NCI-H446 (cell line): ENCODE results near the gene IFT27.

Experiments
- DNase-seq, 2 experiments: peaks; one replicate each; lab custom pipeline; 2025; lab: John Stamatoyannopoulos, UW

IFT27 gene

DNA sequence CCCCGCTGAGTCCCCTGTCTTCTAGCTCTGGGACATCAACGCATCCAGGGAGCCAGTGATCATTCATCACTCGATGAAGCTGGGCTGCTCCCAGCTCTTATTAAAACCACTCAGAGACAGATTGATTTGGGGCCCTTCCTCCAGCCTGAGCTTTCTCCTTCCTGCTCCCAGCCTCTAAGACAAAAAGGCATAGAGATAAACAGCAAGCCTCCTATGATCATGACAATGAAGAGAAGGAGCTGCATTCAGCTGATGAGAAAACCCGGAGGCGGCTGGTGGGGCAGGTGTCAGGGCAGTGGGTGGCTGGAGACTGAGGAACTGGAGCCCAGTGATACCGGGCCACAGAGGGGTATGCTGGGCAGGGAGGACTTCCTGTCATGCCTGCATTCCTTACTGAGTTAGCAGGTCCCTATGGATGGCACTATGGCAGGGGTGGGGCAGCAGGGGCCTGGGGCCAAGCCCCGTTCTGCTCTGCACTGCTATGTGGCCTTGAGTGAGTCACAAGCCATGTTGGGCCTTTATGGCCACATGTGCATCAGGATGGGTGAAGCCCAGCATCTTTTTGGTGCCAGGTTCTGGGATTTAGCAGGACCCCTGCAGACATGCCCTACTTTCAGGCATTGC, 20.7 kb upstream of the IFT27 start:
- DNase-seq: no peak

DNA sequence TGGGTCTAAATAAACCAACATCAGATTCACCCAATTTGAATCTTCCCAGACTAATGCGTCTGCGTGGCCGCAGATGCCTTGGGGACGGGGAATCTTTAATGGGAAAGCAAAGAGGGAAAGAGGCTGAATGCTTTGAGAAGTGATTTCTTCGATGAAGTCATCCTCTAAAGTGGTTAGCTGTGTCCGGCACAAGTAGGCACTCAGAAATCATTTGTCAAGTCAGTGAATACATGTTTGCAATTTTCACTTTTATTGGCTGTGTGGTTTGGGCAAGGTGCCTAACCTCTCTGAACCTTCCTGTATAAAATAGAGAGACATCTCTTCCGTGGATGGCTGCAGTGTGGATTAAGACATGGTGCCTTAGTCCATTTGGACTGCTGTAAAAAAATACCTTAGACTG, 19.7 kb upstream of the IFT27 start:
- DNase-seq: no peak

DNA sequence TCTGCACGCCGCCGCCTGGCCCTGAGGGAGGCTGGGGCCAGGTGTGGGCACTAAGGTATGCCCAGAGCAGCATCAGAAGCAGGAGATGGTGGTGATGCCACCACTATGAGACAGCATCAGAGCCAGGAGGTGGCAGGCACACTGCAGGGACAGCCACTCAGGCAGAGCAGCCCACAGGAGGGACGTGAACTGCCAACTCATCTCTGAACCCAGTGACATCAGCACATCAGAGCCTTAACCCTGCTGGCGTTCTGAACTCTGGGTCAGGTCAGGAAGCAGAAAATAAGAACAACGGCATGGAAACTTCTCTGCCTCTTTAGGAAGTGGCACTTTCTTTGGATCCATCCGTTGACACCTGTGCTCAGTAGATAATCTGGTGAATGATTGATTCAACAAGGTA, 14.7 kb upstream of the IFT27 start:
- DNase-seq: no peak

DNA sequence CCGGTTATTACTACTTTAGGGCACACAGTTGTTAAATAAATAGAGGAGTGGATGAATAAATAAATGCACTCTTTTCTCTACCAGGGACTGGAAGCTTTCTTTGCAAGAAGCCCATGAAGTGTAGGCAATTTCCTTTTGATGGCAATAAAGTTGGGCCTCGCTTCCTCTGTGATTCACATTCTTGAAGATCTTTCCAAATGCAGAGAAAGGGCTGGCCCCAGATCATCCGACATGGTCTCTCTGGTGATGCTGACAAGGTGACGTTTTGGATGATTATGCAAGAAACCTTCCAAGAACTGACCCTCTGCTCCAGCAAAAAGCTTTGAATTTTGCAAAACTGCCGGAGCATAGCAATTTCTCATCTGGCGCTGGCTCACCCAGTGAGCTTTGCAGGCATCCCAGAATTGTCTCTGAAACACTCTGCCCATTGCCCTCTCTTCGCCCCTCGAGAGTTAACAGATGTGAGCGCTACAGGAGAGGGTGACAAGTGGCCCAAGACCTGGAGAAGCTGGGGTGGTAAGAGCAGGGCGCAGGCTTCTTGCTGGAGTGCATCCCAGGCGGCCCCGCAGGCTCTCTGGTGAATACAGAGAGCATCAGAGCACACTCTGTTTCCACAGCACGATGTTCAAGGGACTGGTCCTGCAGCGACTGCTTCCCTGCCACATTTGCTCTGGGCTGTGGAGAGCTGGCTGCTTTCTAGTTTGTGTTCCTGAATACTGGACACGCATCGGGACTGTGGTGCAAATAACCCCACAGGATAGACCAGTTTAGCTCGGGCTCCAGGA, 11.5 kb upstream of the IFT27 start:
- DNase-seq: no peak

DNA sequence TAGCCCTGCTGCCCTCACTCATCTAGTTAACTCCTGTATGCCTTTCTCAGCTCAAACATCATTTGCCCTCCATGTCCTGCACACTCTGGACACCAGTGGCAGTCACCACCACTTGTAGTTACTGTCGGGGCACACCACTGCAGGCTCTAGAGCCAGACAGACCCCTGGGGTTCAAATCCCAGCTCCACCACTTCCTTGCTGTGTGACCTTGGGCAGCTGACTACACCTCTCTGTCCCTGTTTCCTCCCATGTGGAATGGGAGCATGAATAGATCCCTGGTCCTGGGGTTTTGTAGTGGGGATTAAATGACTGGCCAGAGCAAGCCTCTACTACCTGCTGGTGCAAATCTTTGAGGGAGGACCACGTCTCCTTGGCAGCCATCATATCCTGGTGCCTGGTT, 7.8 kb upstream of the IFT27 start:
- no peak for DNase-seq

DNA sequence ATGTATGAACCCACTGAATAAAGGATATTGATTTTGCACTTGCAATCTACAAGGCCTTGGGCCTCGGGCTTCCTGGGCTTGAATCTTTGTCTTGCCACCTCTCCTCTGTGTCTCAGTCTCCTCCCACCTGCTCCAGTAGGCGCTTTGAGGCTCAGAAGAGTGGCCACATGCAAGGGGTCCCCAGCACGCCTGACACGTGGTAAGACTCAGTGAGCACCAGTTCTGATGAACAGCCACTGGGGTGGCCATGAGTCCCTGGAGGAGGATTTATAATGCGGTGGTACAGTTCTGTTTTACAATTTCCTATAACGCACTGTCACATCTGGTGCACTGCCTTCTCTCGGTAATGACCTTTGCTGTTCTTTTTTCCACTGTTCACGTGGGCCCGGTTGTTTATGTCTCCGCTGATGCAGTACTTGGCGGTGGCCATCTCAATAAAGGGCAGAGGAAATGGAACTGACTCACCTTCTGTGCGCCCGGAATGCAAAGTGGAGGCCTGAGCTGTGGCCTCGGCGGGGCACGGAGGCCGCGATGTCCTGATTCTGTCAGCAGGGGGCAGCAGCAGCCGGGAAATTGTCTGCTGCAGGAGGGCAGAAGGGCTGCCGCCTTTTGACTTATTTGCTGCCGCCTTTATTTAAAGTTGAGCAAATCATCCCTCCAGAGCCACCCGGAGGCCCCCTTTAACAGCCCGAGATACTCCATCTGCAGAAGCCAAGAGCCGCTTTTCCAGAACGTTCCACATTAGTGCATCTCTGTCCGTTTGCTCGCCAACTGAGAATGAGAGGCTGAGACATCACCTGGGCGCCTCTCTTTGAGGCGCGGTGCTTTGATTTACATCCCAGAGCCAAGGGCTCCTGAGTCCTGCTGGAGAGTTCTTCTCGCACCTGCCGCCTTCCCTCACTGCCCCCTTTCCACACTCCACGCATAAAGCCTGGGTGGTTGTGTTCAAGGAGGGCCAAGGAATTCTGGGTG, 6.0 kb upstream of the IFT27 start:
- DNase-seq: peak; percentile 1 to 51

GRCh38 chr22:36778020-36778419, 2.1 kb upstream of the IFT27 start:
- DNase-seq: no peak

GRCh38 chr22:36776722-36777121, 803 bp upstream of the IFT27 start:
- DNase-seq: no peak

DNA sequence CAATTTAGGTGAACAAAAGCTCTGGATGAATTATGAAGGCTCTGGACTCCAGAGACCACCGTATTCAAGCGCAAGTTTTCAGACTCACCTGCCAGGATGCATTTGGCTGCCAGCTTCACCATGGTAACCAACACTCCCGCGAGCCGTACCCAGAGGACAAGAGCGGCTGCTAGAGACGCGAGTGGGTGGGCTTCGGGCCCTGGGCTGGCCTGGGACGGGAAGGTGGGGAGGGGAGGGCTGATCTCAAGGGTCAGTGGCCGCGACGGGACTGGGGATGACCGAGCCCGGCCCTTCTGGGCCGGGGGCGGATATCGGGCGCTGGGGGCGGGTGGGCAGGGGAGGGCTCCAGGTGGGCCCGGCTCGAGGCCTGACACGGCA, 344 bp downstream of the IFT27 start:
- DNase-seq: no peak

DNA sequence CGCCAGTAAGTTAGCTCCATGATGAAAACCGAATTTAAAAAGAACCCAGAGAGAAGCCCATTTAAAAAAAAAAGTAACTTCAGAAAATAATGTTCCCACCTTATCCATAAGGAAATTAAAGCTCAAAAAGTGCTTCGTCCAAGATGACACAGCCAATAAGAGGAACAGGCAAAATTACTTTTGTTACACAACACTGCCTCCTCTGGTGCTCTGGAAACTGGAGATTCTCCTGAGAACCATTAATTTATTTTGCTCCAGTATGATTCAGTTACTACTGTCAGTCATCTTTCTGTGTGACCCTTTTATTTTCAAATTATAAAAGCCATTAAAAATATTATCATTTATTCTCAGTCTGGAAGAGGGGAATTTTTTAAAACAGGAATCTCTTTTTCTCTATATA, 2.0 kb downstream of the IFT27 start:
- DNase-seq: peak in 1 of 2 experiments; percentile 32

DNA sequence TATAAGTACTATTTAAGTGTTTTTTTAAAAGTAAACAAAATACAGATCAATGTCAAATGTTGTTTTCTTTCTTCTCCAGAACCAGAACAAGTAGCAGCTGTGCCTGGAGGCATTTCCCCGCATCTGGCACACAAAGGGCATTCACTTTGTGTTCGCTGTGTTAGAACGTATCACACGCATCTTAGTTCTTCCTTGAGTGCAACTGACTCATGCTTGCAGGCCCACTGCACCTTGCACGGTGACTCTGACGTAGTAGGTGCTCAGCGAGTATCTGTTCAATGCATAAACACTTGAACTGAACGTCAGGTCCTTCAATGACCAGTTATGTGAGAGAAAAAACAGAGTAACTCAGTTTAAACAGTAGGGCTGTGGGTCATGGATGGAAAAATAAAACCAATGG, 3.5 kb downstream of the IFT27 start:
- DNase-seq: no peak

DNA sequence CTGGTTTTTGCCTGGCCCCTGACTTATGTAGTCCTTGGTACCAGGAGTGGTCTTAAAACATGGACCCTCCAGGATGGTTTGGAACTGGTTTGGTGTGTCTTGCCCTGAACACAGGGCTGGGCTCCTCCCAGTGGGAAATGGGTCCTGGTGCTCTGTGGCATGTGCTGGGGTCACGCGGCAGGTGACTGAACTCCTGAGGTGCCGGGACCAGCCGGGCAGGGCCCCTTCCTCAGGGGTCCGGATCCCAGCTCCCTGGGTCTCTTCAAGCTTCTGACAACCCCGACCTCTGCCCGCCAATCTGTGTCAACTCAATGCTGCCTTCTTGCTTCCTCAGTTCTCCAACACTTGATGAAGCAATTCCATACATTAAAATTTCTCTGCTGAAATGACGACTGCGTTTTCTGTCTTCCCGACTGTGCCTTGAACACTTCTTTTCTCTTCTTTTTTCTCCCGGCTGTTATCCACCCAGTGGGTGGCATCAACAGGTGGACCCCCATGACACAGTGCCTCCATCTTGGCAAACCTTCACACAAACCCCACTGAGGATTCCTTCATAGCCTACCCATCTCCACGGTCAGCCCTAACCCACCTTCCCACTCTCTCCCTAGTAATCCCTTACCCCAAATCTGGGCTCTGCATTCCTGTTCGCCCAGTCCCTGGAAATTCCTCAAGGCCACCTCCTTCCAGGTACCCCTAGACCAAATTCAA, 4.4 kb downstream of the IFT27 start:
- no peak for DNase-seq

- no peak for DNase-seq
Measured at GRCh38 chr22:36770513-36771231, 5.2 kb downstream of the IFT27 start.

DNA sequence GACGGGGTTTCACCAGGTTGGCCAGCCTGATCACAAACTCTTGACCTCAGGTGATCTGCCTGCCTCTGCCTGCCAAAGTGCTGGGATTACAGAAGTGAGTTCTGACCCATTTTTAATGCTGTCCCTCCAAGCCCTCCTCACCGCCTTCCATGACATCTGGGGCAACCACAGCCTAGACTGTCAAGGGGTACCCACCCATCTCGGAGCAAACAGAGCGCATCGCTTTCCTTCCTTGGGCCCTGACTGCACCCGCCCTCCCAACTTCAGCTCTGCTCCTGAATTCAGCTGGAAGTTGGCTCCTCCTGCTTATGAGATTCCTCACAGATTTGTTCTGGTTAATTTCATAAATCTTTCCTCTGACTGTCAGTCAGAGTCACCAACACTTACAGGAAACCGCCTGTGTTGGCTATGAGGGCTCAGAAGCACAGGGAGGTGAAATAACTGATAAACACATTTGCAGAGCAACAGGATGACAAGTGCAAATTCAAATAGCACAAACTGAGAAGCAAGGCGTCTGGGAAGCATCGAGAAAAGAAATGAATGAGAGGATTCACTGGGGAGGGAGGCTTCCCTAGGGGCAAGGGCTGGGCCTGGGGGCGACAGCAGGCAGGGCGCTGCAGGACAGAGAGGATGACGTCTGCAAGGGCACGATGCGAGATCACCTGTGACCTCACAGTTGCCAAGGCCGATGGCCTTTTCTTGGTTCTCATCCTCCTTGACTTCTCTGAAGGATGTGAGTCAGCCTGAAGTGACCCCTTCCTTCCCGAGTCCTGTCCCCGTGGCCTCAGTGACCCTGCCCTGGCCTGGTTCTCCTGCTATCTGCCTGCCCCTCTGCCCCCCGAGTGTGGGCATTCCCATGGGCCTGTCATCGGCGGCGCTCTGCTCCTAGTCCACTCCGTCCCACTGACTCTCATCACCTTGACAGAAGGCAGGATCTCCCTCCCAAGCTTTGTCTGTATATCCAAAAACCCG, 6.1 kb downstream of the IFT27 start:
- no peak for DNase-seq

DNA sequence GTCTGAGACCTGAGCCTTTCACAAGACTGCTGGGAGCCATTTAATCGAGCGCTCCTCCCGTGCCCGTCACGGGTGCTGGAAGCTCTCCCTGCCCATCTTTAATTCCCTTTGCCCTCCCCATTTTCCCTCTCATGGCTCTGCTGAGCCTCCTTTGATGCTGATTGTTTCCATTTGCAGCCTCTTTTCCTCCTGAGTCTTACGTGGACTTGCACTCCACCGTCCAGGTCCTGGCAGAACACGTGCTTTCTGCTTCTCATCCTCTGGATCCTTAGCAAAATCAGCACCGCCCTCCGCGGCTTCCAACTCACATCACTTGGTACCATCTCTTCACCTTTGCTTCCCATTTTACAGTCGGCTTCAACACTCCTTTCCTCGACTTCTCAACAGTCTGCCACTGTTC, 7.3 kb downstream of the IFT27 start:
- DNase-seq: no peak

DNA sequence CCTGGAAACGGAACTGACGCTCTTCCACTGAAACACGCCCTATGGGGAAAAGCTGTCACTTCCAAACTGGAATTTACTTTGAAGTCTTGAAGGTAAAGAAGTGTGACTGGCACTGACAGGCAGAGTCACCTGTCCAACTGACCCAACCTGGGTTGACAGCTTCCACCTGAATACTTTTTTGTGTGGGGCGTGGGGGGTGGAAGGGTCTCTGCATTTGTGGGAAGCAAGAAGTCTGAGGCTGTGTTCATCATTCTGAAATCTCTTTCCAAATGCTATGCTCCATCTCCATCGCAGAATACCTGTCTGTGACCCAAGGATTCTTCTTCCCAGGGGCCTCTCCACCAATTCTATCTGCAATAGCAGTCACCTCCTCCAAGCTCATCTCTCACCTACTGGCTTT, 7.8 kb downstream of the IFT27 start:
- no peak for DNase-seq

GRCh38 chr22:36767035-36767775, 8.7 kb downstream of the IFT27 start:
- DNase-seq: no peak

- no peak for DNase-seq
Measured at GRCh38 chr22:36765943-36766450, 9.9 kb downstream of the IFT27 start.
